ENCODE results near the gene CFAP90.

DNA sequence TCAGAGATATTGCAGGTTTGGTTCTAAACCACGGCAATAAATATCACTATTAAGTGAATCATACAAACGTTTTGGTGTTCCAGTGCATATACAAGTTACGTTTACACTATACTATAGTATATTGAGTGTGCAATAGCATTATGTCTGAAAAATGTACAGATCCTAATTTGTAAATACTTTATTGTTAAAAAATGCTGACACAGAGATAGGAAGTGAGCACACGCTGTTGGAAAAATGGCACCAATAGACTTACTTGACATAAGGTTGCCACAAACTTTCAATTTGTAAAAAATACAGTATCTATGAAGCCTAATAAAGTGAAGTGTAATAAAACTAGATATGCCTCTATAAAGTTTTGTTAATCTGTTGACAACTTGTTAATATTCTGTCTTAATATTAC is 16.0 kb downstream of the CFAP90 start:
- TF ChIP-seq CTCF (IDR thresholded peaks at IDR 0.05) (no peak), POLR2AphosphoS5 (IDR thresholded peaks at IDR 0.05) (no peak)

Measured in sigmoid colon (tissue), 4 donors.